ENCODE data around the gene THSD7B. TPM values are rescaled to one million over a fixed set of nuclear protein-coding genes. Genes with fewer than 3 reads are reported as not detected.

THSD7B gene
- total and polyA plus RNA-seq, 2 experiments from 2014 or later = not detected

GRCh38 chr2:137522620-137523011 is 757.3 kb downstream of the THSD7B start:
- TF ChIP-seq, protein P1, sequence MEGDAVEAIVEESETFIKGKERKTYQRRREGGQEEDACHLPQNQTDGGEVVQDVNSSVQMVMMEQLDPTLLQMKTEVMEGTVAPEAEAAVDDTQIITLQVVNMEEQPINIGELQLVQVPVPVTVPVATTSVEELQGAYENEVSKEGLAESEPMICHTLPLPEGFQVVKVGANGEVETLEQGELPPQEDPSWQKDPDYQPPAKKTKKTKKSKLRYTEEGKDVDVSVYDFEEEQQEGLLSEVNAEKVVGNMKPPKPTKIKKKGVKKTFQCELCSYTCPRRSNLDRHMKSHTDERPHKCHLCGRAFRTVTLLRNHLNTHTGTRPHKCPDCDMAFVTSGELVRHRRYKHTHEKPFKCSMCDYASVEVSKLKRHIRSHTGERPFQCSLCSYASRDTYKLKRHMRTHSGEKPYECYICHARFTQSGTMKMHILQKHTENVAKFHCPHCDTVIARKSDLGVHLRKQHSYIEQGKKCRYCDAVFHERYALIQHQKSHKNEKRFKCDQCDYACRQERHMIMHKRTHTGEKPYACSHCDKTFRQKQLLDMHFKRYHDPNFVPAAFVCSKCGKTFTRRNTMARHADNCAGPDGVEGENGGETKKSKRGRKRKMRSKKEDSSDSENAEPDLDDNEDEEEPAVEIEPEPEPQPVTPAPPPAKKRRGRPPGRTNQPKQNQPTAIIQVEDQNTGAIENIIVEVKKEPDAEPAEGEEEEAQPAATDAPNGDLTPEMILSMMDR (IDR thresholded peaks at IDR 0.05; ENCODE audit: low read depth, low read length) = no peak
- no peak for DNase-seq (ENCODE audit: low read depth in 1 of 2, low spot score in 1 of 2)
- H3K4me1 ChIP-seq (ENCODE audit: low read depth) = no peaks in the 10 kb centered on the region
- no peaks in the 10 kb centered on the region for H3K9me3 ChIP-seq (ENCODE audit: low read depth)
- H3K27ac ChIP-seq = no peak overlapping the region
- H3K27me3 ChIP-seq = peaks cover 5% of the 10 kb centered on the region
- H3K36me3 ChIP-seq = no peaks in the 10 kb centered on the region
- no peak overlapping the region for H3K4me3 ChIP-seq

DNA sequence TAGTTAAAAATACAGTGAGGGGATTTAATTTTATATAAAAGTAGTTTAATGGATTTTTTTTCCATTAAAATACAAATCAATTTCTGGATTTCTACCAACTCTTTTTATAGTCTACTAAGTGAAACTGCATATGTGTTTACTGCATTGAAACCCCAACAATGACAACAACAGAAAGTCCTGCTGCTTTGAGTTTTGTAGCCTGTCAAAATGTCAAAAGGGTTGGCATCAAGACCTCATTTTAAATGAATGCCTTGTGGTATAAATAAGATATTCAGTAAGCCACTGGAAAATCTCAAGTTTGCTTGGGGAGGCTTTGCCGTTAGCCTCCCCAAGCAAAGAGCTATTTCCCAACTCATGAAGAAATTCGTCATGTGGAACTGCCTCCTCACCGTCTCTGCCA is 758.6 kb downstream of the THSD7B start:
- no peak for DNase-seq (ENCODE audit: low read depth in 1 of 2, low spot score in 1 of 2)
- no peak overlapping the region for H3K27ac ChIP-seq
- H3K9me3 ChIP-seq (ENCODE audit: low read depth) = no peaks in the 10 kb centered on the region
- H3K4me3 ChIP-seq = no peak overlapping the region
- H3K27me3 ChIP-seq = peaks cover 5% of the 10 kb centered on the region
- no peaks in the 10 kb centered on the region for H3K36me3 ChIP-seq
- TF ChIP-seq, protein P1 (IDR thresholded peaks at IDR 0.05; ENCODE audit: low read depth, low read length) = no peak
- no peaks in the 10 kb centered on the region for H3K4me1 ChIP-seq (ENCODE audit: low read depth)

DNA sequence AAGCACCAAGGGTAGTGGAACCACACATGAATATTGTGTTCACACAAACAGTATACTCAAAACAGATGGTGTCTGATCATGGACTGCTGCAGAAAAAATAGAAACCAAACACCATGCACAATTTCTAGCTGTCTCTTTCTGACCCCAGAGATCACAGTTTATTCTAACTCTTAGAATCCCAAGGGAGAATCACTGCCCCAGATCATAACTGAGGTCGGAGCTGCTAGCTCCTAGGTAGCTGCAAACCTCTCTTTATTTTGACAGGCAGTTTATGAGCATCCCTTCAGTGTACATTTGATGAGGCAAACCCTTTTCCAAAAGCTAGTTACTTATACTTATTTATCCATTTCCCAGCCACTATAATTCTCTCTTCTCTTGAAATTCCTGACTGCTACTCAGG is 759.8 kb downstream of the THSD7B start:
- H3K4me1 ChIP-seq (ENCODE audit: low read depth) = no peaks in the 10 kb centered on the region
- TF ChIP-seq, protein P1 (IDR thresholded peaks at IDR 0.05; ENCODE audit: low read depth, low read length) = no peak
- H3K4me3 ChIP-seq = no peak overlapping the region
- no peak overlapping the region for H3K27ac ChIP-seq
- peaks cover 5% of the 10 kb centered on the region for H3K27me3 ChIP-seq
- no peaks in the 10 kb centered on the region for H3K9me3 ChIP-seq (ENCODE audit: low read depth)
- H3K36me3 ChIP-seq = no peaks in the 10 kb centered on the region
- no peak for DNase-seq (ENCODE audit: low read depth in 1 of 2, low spot score in 1 of 2)

DNA sequence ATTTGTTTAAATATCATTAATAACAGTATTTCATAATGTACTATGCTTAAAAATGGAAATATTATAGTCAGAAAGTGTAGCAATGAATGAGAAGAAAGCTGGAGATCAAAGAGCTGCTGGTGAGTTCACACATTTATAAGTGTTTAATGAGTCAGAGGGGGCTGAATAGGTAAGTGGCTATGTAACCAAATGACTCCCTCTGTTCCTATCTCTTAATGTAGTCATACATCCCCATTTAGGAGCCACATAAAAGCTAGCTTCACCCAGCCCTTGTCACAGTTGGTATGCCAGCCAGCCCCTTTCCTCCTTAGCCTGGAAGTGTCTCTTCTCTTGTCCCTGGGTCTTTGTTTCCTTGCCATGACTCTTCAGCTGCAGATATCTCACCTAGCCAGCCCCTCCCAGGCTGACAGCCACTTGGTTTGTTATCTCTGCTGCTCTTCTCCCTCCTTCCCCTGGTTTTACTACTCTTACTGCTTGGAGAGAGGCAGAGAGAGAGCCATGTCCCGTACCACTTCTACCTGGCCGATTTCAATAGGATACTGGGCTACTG is 760.4 kb downstream of the THSD7B start:
- Histone ChIP-seq H3K9me3 (ENCODE audit: low read depth) (no peaks in the 10 kb centered on the region), H3K36me3 (no peaks in the 10 kb centered on the region), H3K27ac (no peak overlapping the region), H3K4me1 (ENCODE audit: low read depth) (no peaks in the 10 kb centered on the region), H3K4me3 (no peak overlapping the region), H3K27me3 (no peaks in the 10 kb centered on the region)
- TF ChIP-seq, protein P1 (IDR thresholded peaks at IDR 0.05; ENCODE audit: low read depth, low read length) = no peak
- no peak for DNase-seq (ENCODE audit: low read depth in 1 of 2, low spot score in 1 of 2)

DNA sequence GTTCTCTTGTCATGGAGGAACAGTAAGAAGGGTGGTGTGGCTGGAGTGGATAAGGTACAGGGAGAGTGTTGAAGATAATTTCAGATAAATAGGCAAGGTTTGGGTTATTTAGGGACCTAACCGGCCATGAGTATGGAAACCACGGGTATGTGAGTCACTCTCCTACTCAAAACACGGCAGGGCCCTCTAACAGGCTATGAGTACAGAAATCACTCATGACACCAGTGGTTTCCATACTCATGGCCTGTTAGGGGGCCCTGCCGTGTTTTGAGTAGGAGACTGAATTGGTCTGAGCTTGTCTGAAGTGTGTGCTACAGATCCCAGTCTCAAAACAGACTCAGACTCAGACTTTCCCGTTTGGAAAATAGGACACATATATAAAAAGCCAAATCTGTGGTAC is 770.6 kb downstream of the THSD7B start:
- TF ChIP-seq, protein P1 (IDR thresholded peaks at IDR 0.05; ENCODE audit: low read depth, low read length) = no peak
- no peaks in the 10 kb centered on the region for H3K9me3 ChIP-seq (ENCODE audit: low read depth)
- no peaks in the 10 kb centered on the region for H3K27me3 ChIP-seq
- H3K27ac ChIP-seq = no peak overlapping the region
- H3K4me3 ChIP-seq = no peak overlapping the region
- H3K36me3 ChIP-seq = no peaks in the 10 kb centered on the region
- DNase-seq (ENCODE audit: low read depth in 1 of 2, low spot score in 1 of 2) = no peak
- no peaks in the 10 kb centered on the region for H3K4me1 ChIP-seq (ENCODE audit: low read depth)

DNA sequence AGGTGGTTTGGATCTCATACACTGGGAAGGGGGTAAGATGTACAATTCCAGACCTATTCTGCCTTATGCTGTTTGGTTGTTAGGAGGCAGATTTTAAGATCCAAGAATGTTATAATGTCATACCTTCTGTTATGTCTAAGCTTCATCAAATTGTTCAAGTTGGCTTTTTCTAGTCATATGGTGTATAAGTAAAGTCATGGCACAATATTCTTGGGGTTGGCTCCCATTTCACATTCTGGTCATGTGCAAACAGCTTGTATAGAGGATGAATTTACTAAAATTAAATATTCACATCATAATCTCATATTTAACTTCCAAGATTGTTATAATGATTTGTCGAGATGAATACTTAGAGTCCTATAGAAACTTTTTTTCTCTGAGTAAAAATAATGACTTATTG is 774.0 kb downstream of the THSD7B start:
- DNase-seq (ENCODE audit: low read depth in 1 of 2, low spot score in 1 of 2) = no peak
- Histone ChIP-seq H3K27ac (no peak overlapping the region), H3K27me3 (no peaks in the 10 kb centered on the region), H3K9me3 (ENCODE audit: low read depth) (no peaks in the 10 kb centered on the region), H3K4me1 (ENCODE audit: low read depth) (no peaks in the 10 kb centered on the region), H3K36me3 (no peaks in the 10 kb centered on the region), H3K4me3 (no peak overlapping the region)
- TF ChIP-seq, protein P1 (IDR thresholded peaks at IDR 0.05; ENCODE audit: low read depth, low read length) = no peak
